Neural cell (in vitro differentiated cells): Measurements from ENCODE around the gene PDILT.

Experiments used
- CTCF ChIP-seq: fragments of 450-650 bp; IDR thresholded peaks from 2 replicates; pipeline ENCODE4 v1.5.1; 2014; ENCODE audit warnings: antibody characterized with exemption, mild to moderate bottlenecking, moderate library complexity; ENCODE audit not compliant: poor library complexity, severe bottlenecking
- EP300 ChIP-seq: fragments of 450-650 bp; conservative IDR thresholded peaks from 2 replicates; pipeline ENCODE4 v1.6.1; 2014; ENCODE audit warnings: antibody characterized with exemption, mild to moderate bottlenecking, moderate library complexity; ENCODE audit not compliant: poor library complexity, severe bottlenecking
- EZH2 ChIP-seq: fragments of 200-600, 300-800 bp; shearing (Covaris generic), sonication (generic); IDR thresholded peaks from 2 replicates; pipeline ENCODE4 v1.6.1; 2014; ENCODE audit warnings: antibody characterized with exemption, low read length, borderline replicate concordance, mild to moderate bottlenecking; ENCODE audit not compliant: insufficient read depth, poor library complexity, severe bottlenecking
- REST ChIP-seq: IDR thresholded peaks from 2 replicates; pipeline ENCODE4 v1.6.1; 2012; ENCODE audit warnings: borderline replicate concordance
- SMC3 ChIP-seq: fragments of 450-650 bp; conservative IDR thresholded peaks from 2 replicates; pipeline ENCODE4 v1.6.1; 2014; ENCODE audit warnings: antibody characterized with exemption, mild to moderate bottlenecking, moderate library complexity; ENCODE audit not compliant: poor library complexity
- TAF1 ChIP-seq: IDR thresholded peaks from 2 replicates; pipeline ENCODE4 v1.6.1; 2012; ENCODE audit warnings: low read depth

- TF ChIP-seq EZH2 = no peak
- no peak for TF ChIP-seq TAF1
- TF ChIP-seq CTCF = no peak
- TF ChIP-seq SMC3 = no peak
- TF ChIP-seq EP300 = no peak
- TF ChIP-seq REST = no peak
Measured at GRCh38 chr16:20382202-20382948, 22.2 kb downstream of the PDILT start.
